GM11168 (cell line): ENCODE results near the gene CSNK1E.

Source experiments
- in situ Hi-C: fragments of 300-500 bp; cut with MboI; formaldehyde crosslinking; loops from one replicate; pipeline ENCODE4 v1.12.0; 2022; ENCODE audit warnings: low sequenced_read_pairs; ENCODE audit not compliant: unreplicated experiment

CSNK1E gene

GRCh38 chr22:38257650-38258250 is 59.5 kb downstream of the CSNK1E start:
- in situ Hi-C loops, result no loop called here

- in situ Hi-C loops, result no loop called here
Measured at GRCh38 chr22:38257181-38257580, 60.1 kb downstream of the CSNK1E start.

- in situ Hi-C loops, result no loop called here
Measured at GRCh38 chr22:38255697-38256096, 61.5 kb downstream of the CSNK1E start.

GRCh38 chr22:38251341-38251692 is 65.9 kb downstream of the CSNK1E start:
- in situ Hi-C loops, result no loop called here

GRCh38 chr22:38250643-38251340 is 66.4 kb downstream of the CSNK1E start:
- in situ Hi-C loops, result no loop called here

GRCh38 chr22:38249803-38250642 is 67.2 kb downstream of the CSNK1E start:
- in situ Hi-C loops, result no loop called here

GRCh38 chr22:38249301-38249700 is 67.9 kb downstream of the CSNK1E start:
- in situ Hi-C loops, result no loop called here

- in situ Hi-C loops, result no loop called here
Measured at GRCh38 chr22:38248280-38248679, 69.0 kb downstream of the CSNK1E start.

- in situ Hi-C loops, result no loop called here
Measured at GRCh38 chr22:38247713-38248112, 69.5 kb downstream of the CSNK1E start.

GRCh38 chr22:38246692-38247091 is 70.5 kb downstream of the CSNK1E start:
- in situ Hi-C loops, result no loop called here

- in situ Hi-C loops, result no loop called here
Measured at GRCh38 chr22:38246046-38246658, 71.1 kb downstream of the CSNK1E start.

GRCh38 chr22:38244106-38244505 is 73.1 kb downstream of the CSNK1E start:
- in situ Hi-C loops, result no loop called here

- in situ Hi-C loops, result no loop called here
Measured at GRCh38 chr22:38243007-38243765, 74.0 kb downstream of the CSNK1E start.

GRCh38 chr22:38240734-38241252 is 76.4 kb downstream of the CSNK1E start:
- in situ Hi-C loops, result no loop called here
